SK-N-SH treated with all-trans-retinoic acid at 6 μM for 48 hours (cell line): ENCODE results near the gene DCC.

Source experiments
- ARNTL ChIP-seq: fragments of 450-650 bp; formaldehyde crosslinking; IDR thresholded peaks from 2 replicates; pipeline ENCODE4 v1.5.0; 2020; ENCODE audit warnings: low read depth, mild to moderate bottlenecking, moderate library complexity, borderline replicate concordance
- BACH2 ChIP-seq: fragments of 250-450 bp; sonication (Bioruptor Pico); IDR thresholded peaks from 2 replicates; pipeline ENCODE4 v1.9.0; 2021; ENCODE audit warnings: mild to moderate bottlenecking, borderline replicate concordance
- CSRNP3 ChIP-seq: fragments of 250-450 bp; sonication (Bioruptor Pico); IDR thresholded peaks from 2 replicates; pipeline ENCODE4 v1.5.1; 2021; ENCODE audit warnings: mild to moderate bottlenecking, moderate library complexity
- GLIS3 ChIP-seq: fragments of 250-450 bp; sonication (Bioruptor Pico); IDR thresholded peaks from 2 replicates; pipeline ENCODE4 v1.5.0; 2020; ENCODE audit warnings: mild to moderate bottlenecking, moderate library complexity
- OSR1 ChIP-seq: fragments of 250-450 bp; sonication (Bioruptor Pico); IDR thresholded peaks from 2 replicates; pipeline ENCODE4 v1.8.0; 2022; ENCODE audit warnings: moderate library complexity, mild to moderate bottlenecking, inconsistent platforms
- PATZ1 ChIP-seq: fragments of 250-450 bp; sonication (Bioruptor Pico); IDR thresholded peaks from 2 replicates; pipeline ENCODE4 v1.8.0; 2020; ENCODE audit warnings: mild to moderate bottlenecking, moderate library complexity, borderline replicate concordance
- PPARA ChIP-seq: fragments of 250-450 bp; sonication (Bioruptor Pico); IDR thresholded peaks from 2 replicates; pipeline ENCODE4 v1.5.0; 2020; ENCODE audit warnings: mild to moderate bottlenecking, borderline replicate concordance
- TOX ChIP-seq: fragments of 250-450 bp; sonication (Bioruptor Pico); IDR thresholded peaks from 2 replicates; pipeline ENCODE4 v1.8.0; 2021; ENCODE audit warnings: mild to moderate bottlenecking, moderate library complexity, borderline replicate concordance
- TSHZ2 ChIP-seq: fragments of 250-450 bp; sonication (Bioruptor Pico); IDR thresholded peaks from 2 replicates; pipeline ENCODE4 v1.5.0; 2020; ENCODE audit warnings: mild to moderate bottlenecking, moderate library complexity
- ZFP30 ChIP-seq: fragments of 450-650 bp; formaldehyde crosslinking; IDR thresholded peaks from 2 replicates; pipeline ENCODE4 v1.5.0; 2022; ENCODE audit warnings: mild to moderate bottlenecking, moderate library complexity
- ZNF70 ChIP-seq: fragments of 450-650 bp; formaldehyde crosslinking; IDR thresholded peaks from 2 replicates; pipeline ENCODE4 v1.5.0; 2020; ENCODE audit warnings: mild to moderate bottlenecking, moderate library complexity
- ZNF8 ChIP-seq: fragments of 450-650 bp; formaldehyde crosslinking; IDR thresholded peaks from 2 replicates; pipeline ENCODE4 v1.5.0; 2020; ENCODE audit warnings: mild to moderate bottlenecking, moderate library complexity

- no peak for TF ChIP-seq ZNF70 (CRISPR knock-in tag)
- no peak for TF ChIP-seq TOX (CRISPR knock-in tag)
- no peak for TF ChIP-seq GLIS3 (CRISPR knock-in tag)
- TF ChIP-seq ZFP30 (CRISPR knock-in tag): no peak
- no peak for TF ChIP-seq TSHZ2 (CRISPR knock-in tag)
- TF ChIP-seq ZNF8 (CRISPR knock-in tag): no peak
- no peak for TF ChIP-seq CSRNP3
- TF ChIP-seq PATZ1: no peak
- no peak for TF ChIP-seq ARNTL (CRISPR knock-in tag)
- no peak for TF ChIP-seq OSR1 (CRISPR knock-in tag)
- no peak for TF ChIP-seq PPARA (CRISPR knock-in tag)
- TF ChIP-seq BACH2 (CRISPR knock-in tag): no peak
These were observed 1168.5 kb downstream of the DCC start for GRCh38 chr18:53508529-53508928.
